Right cardiac atrium (tissue), 5 donors: Measurements from ENCODE around the gene FBXO44. TPM values are rescaled to one million over a fixed set of nuclear protein-coding genes. Genes with fewer than 3 reads are reported as not detected.

Source experiments
- ATAC-seq, 2 donors: fragments of 200-7000 bp; cut with Tn5 transposase; one replicate each; pipeline versions ENCODE4 v1.8.0 to v1.9.1; 2020; ENCODE audit warnings: moderate library complexity in 2 of 2, mild to moderate bottlenecking in 1 of 2
- DNase-seq, 3 donors: peaks; one replicate each; pipeline ENCODE4 v3.0.0-alpha.2; 2020
- H3K27ac ChIP-seq: one replicate; pipeline ENCODE4 v1.5.1; 2013; ENCODE audit warnings: mild to moderate bottlenecking, low read length, control low read depth, moderate library complexity
- H3K27me3 ChIP-seq: one replicate; pipeline ENCODE4 v1.6.1; 2013; ENCODE audit not compliant: control insufficient read depth, insufficient read depth
- H3K4me1 ChIP-seq: one replicate; pipeline ENCODE4 v1.6.1; 2013; ENCODE audit warnings: low read length; ENCODE audit not compliant: control insufficient read depth, insufficient read depth
- H3K4me3 ChIP-seq: one replicate; pipeline ENCODE4 v1.5.1; 2013; ENCODE audit warnings: low read length, control low read depth
- H3K9me3 ChIP-seq: one replicate; pipeline ENCODE4 v1.6.1; 2013; ENCODE audit warnings: low read length; ENCODE audit not compliant: control insufficient read depth
- WGBS: extraction: QIAGEN DNeasy Blood & Tissue Kit; methylation state at CpG from one replicate; pipeline ENCODE4 v1.1.7; 2013; 5-methylcytosine and 5-hydroxymethylcytosine counted together
- intact Hi-C, 4 donors: fragments of 100-400 bp; cut with DNase I; formaldehyde crosslinking; loops; one replicate each; pipeline versions ENCODE4 v1.11.0 to v1.14.0; 2022 to 2023
- polyA plus RNA-seq: library from polyadenylated mRNA; stranded (reverse); fragments of 200-250 nt; gene quantifications from one replicate; pipeline ENCODE4 v1.2.3, GENCODE V29; 2013
- total RNA-seq, 4 donors: library from RNA; stranded (reverse); fragmentation: NEBNext Ultra II Directional; extraction: Animal tissue kit (Norgen Biotek cat#: 25700); gene quantifications; one replicate each; pipeline ENCODE4 v1.2.1, GENCODE V29; 2021
- donor health status: healthy with polysubstance abuse.
- donor health status: DM: no; HTN: yes; CAD: no.
- donor health status: DM: no; HTN: no; CAD: no.
- donor health status: DM: no; HTN: yes; CAD: no; lungs with severe emphysema.
- donor health status: DM: yes; HTN: yes; CAD: no.

The FBXO44 gene
- total and polyA plus RNA-seq, 5 donors, result 18.5 to 30.1 (median 25.1) TPM

DNA sequence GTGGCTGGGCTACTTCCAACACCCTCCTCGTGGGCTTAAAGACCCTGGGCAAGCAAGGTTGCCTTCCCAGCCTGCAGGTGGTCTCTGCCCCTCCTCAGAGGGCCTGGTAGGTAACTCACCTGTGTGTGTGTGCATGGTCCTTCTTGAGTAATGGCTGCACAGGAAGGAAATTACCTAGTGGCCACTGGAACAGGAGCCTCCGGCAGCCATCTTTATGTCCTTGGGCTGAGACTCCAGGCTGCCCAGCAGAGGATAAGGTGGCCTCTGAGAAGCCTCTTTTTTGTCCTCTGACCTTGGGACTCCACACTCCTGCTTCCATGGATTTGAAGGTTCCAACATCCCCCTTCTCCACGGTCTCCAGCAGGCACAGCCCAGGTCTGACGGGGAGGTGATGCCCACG lies 56.8 kb downstream of the FBXO44 start:
- DNase-seq, result no peak
- 92% methylated on average over 5 of the region's 5 CpGs for WGBS
- Histone ChIP-seq H3K9me3 (no peaks in the 10 kb centered on the region), H3K27me3 (no peaks in the 10 kb centered on the region), H3K4me3 (no peak overlapping the region), H3K4me1 (no peaks in the 10 kb centered on the region), H3K27ac (no peak overlapping the region)
- no peak for ATAC-seq
- intact Hi-C loops, result no loop called here

DNA sequence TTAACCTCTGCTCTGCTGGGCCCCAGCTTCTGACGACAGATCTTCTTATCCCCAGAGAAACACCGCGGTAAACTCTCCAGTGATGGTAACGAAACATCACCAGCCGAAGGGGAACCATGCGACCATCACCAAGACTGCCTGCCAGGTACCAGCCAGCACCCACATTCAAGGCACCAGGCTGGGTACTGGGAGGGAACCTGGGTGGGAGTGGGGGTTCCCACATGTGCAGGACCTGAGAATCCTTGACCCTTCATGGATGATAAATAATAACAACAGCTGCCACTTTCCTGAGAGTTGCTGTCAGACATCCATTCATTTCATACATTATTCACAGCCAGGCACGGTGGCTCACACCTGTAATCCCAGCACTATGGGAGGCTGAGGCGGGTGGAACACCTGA lies 57.6 kb downstream of the FBXO44 start:
- Histone ChIP-seq H3K27ac (no peak overlapping the region), H3K27me3 (no peaks in the 10 kb centered on the region), H3K4me3 (no peak overlapping the region), H3K9me3 (no peaks in the 10 kb centered on the region), H3K4me1 (no peaks in the 10 kb centered on the region)
- DNase-seq (no peak), ATAC-seq (no peak)
- 90% methylated on average over 8 of the region's 8 CpGs for WGBS
- intact Hi-C loops, result no loop called here

Other genes starting within 250 kb of the FBXO44 start
- under 1 TPM in 1 of 4 donors, not detected in 3; 0.06 TPM for gene DISP3, start 175.7 kb upstream of the FBXO44 start, total RNA-seq
- 0.02 TPM for gene DISP3, start 175.7 kb upstream of the FBXO44 start, polyA plus RNA-seq
- 10 to 100 TPM in 1 of 4 donors, 1 to 10 TPM in 3; 5.4 to 10.6 (median 6.5) TPM for gene FBXO2, start 448 bp upstream of the FBXO44 start, total RNA-seq
- 14.0 TPM for gene FBXO2, start 448 bp upstream of the FBXO44 start, polyA plus RNA-seq
- gene FBXO6, start 9.3 kb downstream of the FBXO44 start, total RNA-seq, result 1 to 10 TPM; 4.5 to 7.9 (median 5.9) TPM
- 9.9 TPM for gene FBXO6, start 9.3 kb downstream of the FBXO44 start, polyA plus RNA-seq
- 10 to 100 TPM; 15.5 to 20.3 (median 16.7) TPM for gene MAD2L2, start 26.3 kb downstream of the FBXO44 start, total RNA-seq
- gene MAD2L2, start 26.3 kb downstream of the FBXO44 start, polyA plus RNA-seq, result 22.8 TPM
- gene DRAXIN, start 36.8 kb downstream of the FBXO44 start, total RNA-seq, result under 1 TPM in 3 of 4 donors, not detected in 1; 0.03 to 0.08 (median 0.03) TPM
- 0.02 TPM for gene DRAXIN, start 36.8 kb downstream of the FBXO44 start, polyA plus RNA-seq
- 10 to 100 TPM; 17.5 to 25.0 (median 21.9) TPM for gene AGTRAP, start 81.3 kb downstream of the FBXO44 start, total RNA-seq
- gene AGTRAP, start 81.3 kb downstream of the FBXO44 start, polyA plus RNA-seq, result 23.9 TPM
- 1 to 10 TPM; 1.3 to 2.7 (median 2.0) TPM for gene C1orf167, start 107.3 kb downstream of the FBXO44 start, total RNA-seq
- 4.0 TPM for gene C1orf167, start 107.3 kb downstream of the FBXO44 start, polyA plus RNA-seq
- gene MTHFR, start 151.1 kb downstream of the FBXO44 start, total RNA-seq, result 10 to 100 TPM; 46.6 to 75.2 (median 58.9) TPM
- gene MTHFR, start 151.1 kb downstream of the FBXO44 start, polyA plus RNA-seq, result 36.7 TPM
- gene CLCN6, start 151.3 kb downstream of the FBXO44 start, total RNA-seq, result 10 to 100 TPM; 30.4 to 54.9 (median 36.8) TPM
- 16.2 TPM for gene CLCN6, start 151.3 kb downstream of the FBXO44 start, polyA plus RNA-seq
- over 10,000 TPM; 26,185 to 59,291 (median 38,228) TPM for gene NPPA, start 192.9 kb downstream of the FBXO44 start, total RNA-seq
- gene NPPA, start 192.9 kb downstream of the FBXO44 start, polyA plus RNA-seq, result 45,715 TPM
- gene NPPB, start 204.1 kb downstream of the FBXO44 start, total RNA-seq, result 1,000 to 10,000 TPM in 1 of 4 donors, 100 to 1,000 TPM in 1, 10 to 100 TPM in 2; 37.1 to 2,245 (median 160) TPM
- 1,679 TPM for gene NPPB, start 204.1 kb downstream of the FBXO44 start, polyA plus RNA-seq